WTC11 (cell line): Measurements from ENCODE around the gene TBC1D22A. TPM values are rescaled to one million over a fixed set of nuclear protein-coding genes. Genes with fewer than 3 reads are reported as not detected.

Experiments used
- ATAC-seq: fragments of 200-7000 bp; cut with Tn5 transposase; 2 replicates; pipeline ENCODE4 v1.10.0; 2021; ENCODE audit warnings: mild to moderate bottlenecking, moderate library complexity
- CTCF ChIA-PET: fragments of 300-600 bp; sonication (Branson Sonifier 250); formaldehyde crosslinking; loops from one replicate; lab custom pipeline; 2021; ENCODE audit warnings: antibody characterized with exemption; lab: Charles Lee
- POLR2A ChIA-PET: fragments of 350-600 bp; sonication (Branson Sonifier 250); formaldehyde crosslinking; loops from one replicate; lab custom pipeline; 2021; ENCODE audit warnings: antibody characterized with exemption; lab: Charles Lee
- DNase-seq: peaks from one replicate; pipeline ENCODE4 v3.0.0; 2021; ENCODE audit warnings: low spot score
- H3K27ac Mint-ChIP-seq: 2 replicates; pipeline ENCODE4 v1.8.0; 2021; ENCODE audit warnings: mixed read lengths
- H3K27me3 Mint-ChIP-seq: 2 replicates; pipeline ENCODE4 v1.8.0; 2021; ENCODE audit warnings: low read depth, mild to moderate bottlenecking, moderate library complexity, mixed read lengths
- H3K36me3 Mint-ChIP-seq: 2 replicates; pipeline ENCODE4 v1.8.0; 2021; ENCODE audit warnings: mixed read lengths
- H3K4me1 Mint-ChIP-seq: 2 replicates; pipeline ENCODE4 v1.8.0; 2022; ENCODE audit warnings: mixed read lengths
- H3K4me3 Mint-ChIP-seq: 2 replicates; pipeline ENCODE4 v1.8.0; 2021; ENCODE audit warnings: mild to moderate bottlenecking, moderate library complexity, mixed read lengths
- H3K9me3 Mint-ChIP-seq: 2 replicates; pipeline ENCODE4 v1.8.0; 2021; ENCODE audit warnings: mixed read lengths
- FOXK1 ChIP-seq: sonication (generic); formaldehyde crosslinking; IDR thresholded peaks from 2 replicates; pipeline ENCODE4 v1.8.0; 2022; ENCODE audit warnings: mild to moderate bottlenecking, moderate library complexity, missing genetic modification reagents
- MXD4 ChIP-seq: fragments of 250-450 bp; sonication (Bioruptor Pico); IDR thresholded peaks from 2 replicates; pipeline ENCODE4 v1.8.0; 2021; ENCODE audit warnings: mild to moderate bottlenecking, moderate library complexity, borderline replicate concordance
- MYBL2 ChIP-seq: sonication (generic); formaldehyde crosslinking; IDR thresholded peaks from 2 replicates; pipeline ENCODE4 v1.8.1; 2023; ENCODE audit warnings: mild to moderate bottlenecking, moderate library complexity, missing genetic modification reagents
- NFE2L1 ChIP-seq: sonication (generic); formaldehyde crosslinking; IDR thresholded peaks from 2 replicates; pipeline ENCODE4 v1.8.1; 2023; ENCODE audit warnings: missing genetic modification reagents
- NR3C1 ChIP-seq: sonication (generic); formaldehyde crosslinking; conservative IDR thresholded peaks from 2 replicates; pipeline ENCODE4 v1.8.1; 2023; ENCODE audit warnings: low read depth, mild to moderate bottlenecking, missing genetic modification reagents
- PRRX2 ChIP-seq: fragments of 250-450 bp; sonication (Bioruptor Pico); IDR thresholded peaks from 2 replicates; pipeline ENCODE4 v1.8.0; 2021; ENCODE audit warnings: mild to moderate bottlenecking
- RORB ChIP-seq: fragments of 250-450 bp; sonication (Bioruptor Pico); IDR thresholded peaks from 2 replicates; pipeline ENCODE4 v1.9.0; 2021; ENCODE audit warnings: mild to moderate bottlenecking
- TEAD1 ChIP-seq: sonication (generic); formaldehyde crosslinking; IDR thresholded peaks from 2 replicates; pipeline ENCODE4 v1.8.0; 2022; ENCODE audit warnings: mild to moderate bottlenecking, missing genetic modification reagents
- ZNF396 ChIP-seq: fragments of 250-450 bp; sonication (Bioruptor Pico); IDR thresholded peaks from 2 replicates; pipeline ENCODE4 v1.8.0; 2021; ENCODE audit warnings: mild to moderate bottlenecking, moderate library complexity, borderline replicate concordance
- total RNA-seq: library from RNA; stranded (reverse); gene quantifications from 3 replicates; pipeline ENCODE4 v1.2.3, GENCODE V29; 2021
- TF ChIP-seq, protein P1 (sequence below): sonication (generic); formaldehyde crosslinking; IDR thresholded peaks from 2 replicates; pipeline ENCODE4 v1.8.1; 2022; ENCODE audit warnings: low read depth, missing genetic modification reagents, borderline replicate concordance
- TF ChIP-seq, protein P2 (sequence below): sonication (generic); formaldehyde crosslinking; IDR thresholded peaks from 2 replicates; pipeline ENCODE4 v1.8.0; 2023; ENCODE audit warnings: mild to moderate bottlenecking, missing genetic modification reagents
- TF ChIP-seq, protein P3 (sequence below): sonication (generic); formaldehyde crosslinking; IDR thresholded peaks from 2 replicates; pipeline ENCODE4 v1.8.0; 2022; ENCODE audit warnings: mild to moderate bottlenecking, missing genetic modification reagents
- TF ChIP-seq, protein P4 (sequence below): sonication (generic); formaldehyde crosslinking; IDR thresholded peaks from 2 replicates; pipeline ENCODE4 v1.8.0; 2023; ENCODE audit warnings: missing genetic modification reagents, mild to moderate bottlenecking, borderline replicate concordance

Gene TBC1D22A
- total RNA-seq, 1 experiment from 2014 or later, result 18.1 TPM

DNA sequence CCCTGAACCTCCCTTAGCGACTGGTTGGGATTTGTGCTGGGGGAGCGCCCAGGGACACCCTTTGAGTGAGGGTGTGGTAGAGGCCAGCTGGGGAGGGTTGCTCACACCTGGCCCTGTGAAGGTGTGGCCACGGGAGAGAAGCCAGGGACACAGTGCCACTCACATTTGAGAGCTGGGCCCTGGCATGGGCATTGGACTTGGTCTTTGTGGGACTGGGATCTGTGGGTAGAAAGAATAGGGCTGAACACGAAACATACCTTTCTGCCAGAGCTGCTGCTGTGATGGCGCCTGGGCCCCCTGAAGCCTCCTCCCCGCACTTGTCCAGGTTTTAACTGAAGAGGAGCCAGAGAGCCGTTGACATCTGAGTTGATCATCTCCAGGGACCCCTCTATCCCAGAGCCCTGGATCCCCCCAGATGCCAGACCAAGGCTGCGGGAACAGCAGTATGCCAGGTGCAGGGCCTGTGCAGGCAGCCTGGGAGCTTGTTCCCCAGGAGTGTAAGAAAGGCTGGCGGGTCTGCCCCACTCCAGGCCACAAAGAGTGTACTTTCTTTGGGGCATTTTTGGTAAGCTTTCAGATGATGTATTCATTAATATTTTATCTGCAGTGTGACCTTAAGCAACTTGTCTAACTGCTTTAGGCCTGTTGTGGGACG, 284.1 kb downstream of the TBC1D22A start (continued):
- TF ChIP-seq NR3C1, result no peak
- TF ChIP-seq NFE2L1 (CRISPR knock-in tag), result no peak
- TF ChIP-seq, protein P1, sequence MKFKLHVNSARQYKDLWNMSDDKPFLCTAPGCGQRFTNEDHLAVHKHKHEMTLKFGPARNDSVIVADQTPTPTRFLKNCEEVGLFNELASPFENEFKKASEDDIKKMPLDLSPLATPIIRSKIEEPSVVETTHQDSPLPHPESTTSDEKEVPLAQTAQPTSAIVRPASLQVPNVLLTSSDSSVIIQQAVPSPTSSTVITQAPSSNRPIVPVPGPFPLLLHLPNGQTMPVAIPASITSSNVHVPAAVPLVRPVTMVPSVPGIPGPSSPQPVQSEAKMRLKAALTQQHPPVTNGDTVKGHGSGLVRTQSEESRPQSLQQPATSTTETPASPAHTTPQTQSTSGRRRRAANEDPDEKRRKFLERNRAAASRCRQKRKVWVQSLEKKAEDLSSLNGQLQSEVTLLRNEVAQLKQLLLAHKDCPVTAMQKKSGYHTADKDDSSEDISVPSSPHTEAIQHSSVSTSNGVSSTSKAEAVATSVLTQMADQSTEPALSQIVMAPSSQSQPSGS, result no peak
- TF ChIP-seq, protein P2, sequence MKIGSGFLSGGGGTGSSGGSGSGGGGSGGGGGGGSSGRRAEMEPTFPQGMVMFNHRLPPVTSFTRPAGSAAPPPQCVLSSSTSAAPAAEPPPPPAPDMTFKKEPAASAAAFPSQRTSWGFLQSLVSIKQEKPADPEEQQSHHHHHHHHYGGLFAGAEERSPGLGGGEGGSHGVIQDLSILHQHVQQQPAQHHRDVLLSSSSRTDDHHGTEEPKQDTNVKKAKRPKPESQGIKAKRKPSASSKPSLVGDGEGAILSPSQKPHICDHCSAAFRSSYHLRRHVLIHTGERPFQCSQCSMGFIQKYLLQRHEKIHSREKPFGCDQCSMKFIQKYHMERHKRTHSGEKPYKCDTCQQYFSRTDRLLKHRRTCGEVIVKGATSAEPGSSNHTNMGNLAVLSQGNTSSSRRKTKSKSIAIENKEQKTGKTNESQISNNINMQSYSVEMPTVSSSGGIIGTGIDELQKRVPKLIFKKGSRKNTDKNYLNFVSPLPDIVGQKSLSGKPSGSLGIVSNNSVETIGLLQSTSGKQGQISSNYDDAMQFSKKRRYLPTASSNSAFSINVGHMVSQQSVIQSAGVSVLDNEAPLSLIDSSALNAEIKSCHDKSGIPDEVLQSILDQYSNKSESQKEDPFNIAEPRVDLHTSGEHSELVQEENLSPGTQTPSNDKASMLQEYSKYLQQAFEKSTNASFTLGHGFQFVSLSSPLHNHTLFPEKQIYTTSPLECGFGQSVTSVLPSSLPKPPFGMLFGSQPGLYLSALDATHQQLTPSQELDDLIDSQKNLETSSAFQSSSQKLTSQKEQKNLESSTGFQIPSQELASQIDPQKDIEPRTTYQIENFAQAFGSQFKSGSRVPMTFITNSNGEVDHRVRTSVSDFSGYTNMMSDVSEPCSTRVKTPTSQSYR (CRISPR knock-in tag), result no peak

DNA sequence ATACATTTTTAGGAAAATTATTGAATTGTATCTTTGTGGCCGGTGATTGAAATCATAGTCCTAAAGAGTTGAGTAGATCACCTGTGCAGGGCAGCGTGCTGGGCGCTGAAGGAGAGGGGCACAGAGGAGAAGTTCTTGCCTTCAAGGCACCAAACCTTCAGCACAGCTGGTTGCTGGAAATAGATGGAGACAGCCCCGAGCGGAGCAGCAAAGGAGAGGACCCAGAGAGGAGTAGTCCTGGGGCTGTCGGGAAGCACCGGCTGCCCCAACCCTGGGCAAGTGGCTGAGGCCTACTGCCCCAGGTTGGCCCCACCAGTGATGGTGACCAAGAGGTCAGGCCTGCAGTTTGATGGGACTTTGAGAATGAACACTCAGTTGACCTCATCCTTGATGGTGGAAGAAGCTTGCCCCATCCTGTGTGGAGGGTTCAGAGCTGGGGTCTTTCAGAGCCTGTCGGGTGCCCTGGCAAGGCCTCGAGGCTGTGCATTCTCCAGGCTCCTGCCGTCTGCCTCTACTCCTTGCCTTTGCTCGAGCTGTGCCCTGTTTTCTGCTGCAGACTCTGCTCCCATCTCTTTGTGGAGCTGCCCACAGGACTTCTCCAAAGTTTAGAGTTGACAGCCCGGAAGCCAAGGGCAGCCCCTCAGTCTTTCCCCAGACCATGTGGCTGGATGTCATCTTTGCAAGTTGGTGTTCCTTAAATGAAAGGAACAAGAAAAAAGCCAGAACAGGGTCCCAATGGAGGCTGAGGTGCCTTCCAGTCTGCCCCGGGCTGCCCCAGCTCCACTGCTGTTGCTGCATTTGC, 285.1 kb downstream of the TBC1D22A start:
- ATAC-seq (no peak), DNase-seq (no peak)
- H3K4me3 Mint-ChIP-seq, result no peak overlapping the region
- POLR2A ChIA-PET, result no interaction called here
- no peaks in the 10 kb centered on the region for H3K9me3 Mint-ChIP-seq
- CTCF ChIA-PET, result no interaction called here
- TF ChIP-seq TEAD1 (CRISPR knock-in tag), result no peak
- TF ChIP-seq ZNF396, result no peak
- TF ChIP-seq, protein P3, sequence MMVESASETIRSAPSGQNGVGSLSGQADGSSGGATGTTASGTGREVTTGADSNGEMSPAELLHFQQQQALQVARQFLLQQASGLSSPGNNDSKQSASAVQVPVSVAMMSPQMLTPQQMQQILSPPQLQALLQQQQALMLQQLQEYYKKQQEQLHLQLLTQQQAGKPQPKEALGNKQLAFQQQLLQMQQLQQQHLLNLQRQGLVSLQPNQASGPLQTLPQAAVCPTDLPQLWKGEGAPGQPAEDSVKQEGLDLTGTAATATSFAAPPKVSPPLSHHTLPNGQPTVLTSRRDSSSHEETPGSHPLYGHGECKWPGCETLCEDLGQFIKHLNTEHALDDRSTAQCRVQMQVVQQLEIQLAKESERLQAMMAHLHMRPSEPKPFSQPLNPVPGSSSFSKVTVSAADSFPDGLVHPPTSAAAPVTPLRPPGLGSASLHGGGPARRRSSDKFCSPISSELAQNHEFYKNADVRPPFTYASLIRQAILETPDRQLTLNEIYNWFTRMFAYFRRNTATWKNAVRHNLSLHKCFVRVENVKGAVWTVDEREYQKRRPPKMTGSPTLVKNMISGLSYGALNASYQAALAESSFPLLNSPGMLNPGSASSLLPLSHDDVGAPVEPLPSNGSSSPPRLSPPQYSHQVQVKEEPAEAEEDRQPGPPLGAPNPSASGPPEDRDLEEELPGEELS (CRISPR knock-in tag), result no peak
- TF ChIP-seq MXD4 (CRISPR knock-in tag), result no peak
- TF ChIP-seq FOXK1 (CRISPR knock-in tag), result no peak
- H3K27me3 Mint-ChIP-seq, result no peaks in the 10 kb centered on the region
- peaks cover 28% of the 10 kb centered on the region for H3K4me1 Mint-ChIP-seq
- no peaks in the 10 kb centered on the region for H3K36me3 Mint-ChIP-seq
- no peak overlapping the region for H3K27ac Mint-ChIP-seq

DNA sequence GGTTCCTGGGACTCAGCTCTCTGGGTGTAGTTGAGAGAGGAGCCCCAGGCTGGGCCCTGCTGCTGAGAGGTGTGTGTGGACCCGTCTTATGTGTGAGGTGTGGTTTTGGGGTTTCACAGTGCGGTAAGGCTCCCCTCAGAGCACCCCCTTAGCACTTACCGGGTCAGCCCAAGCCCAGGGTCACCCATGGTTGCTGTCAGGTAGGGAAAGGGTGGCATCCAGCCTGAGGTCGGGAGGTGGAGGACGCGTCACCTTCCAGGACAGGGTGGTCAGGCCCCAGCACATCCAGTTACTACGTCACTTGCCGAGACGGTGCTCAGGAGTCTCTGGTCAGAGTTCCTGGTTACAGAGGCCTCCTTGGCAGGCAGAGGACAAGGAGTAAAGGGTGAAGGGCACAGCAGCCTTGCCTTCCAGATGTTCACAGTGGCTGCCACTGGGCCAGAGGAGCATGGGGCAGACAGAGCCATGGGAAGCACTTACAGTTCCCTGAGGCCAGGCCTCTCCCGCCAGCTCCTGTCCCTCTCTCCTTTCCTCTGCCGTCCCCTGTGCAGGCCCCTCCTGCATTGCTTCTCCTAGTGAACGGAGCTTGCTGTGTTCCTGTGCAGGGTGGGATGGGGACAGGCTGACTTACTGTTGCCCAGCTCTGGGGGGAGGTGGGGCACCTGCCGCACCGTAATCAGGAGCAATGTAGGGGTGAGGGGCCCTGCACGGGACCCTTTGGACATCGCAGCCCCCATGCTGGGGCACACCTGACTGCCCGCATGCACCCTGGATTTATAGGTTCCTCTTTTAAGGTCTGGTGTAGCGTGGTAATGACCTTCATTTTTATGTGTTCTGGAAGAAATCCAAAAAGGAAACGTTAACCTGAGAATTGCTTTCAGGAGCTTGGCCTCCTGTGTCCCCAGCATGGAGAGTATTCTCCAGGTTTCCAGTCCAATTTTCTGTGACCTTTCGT, 285.9 kb downstream of the TBC1D22A start:
- ChIA-PET CTCF (interaction anchor here (1.0 kb wide), 1 partner anchor 36 kb away, joined by 3 read pairs; no protein-coding TSS in a partner anchor), POLR2A (no interaction called here)
- TF ChIP-seq, protein P4, sequence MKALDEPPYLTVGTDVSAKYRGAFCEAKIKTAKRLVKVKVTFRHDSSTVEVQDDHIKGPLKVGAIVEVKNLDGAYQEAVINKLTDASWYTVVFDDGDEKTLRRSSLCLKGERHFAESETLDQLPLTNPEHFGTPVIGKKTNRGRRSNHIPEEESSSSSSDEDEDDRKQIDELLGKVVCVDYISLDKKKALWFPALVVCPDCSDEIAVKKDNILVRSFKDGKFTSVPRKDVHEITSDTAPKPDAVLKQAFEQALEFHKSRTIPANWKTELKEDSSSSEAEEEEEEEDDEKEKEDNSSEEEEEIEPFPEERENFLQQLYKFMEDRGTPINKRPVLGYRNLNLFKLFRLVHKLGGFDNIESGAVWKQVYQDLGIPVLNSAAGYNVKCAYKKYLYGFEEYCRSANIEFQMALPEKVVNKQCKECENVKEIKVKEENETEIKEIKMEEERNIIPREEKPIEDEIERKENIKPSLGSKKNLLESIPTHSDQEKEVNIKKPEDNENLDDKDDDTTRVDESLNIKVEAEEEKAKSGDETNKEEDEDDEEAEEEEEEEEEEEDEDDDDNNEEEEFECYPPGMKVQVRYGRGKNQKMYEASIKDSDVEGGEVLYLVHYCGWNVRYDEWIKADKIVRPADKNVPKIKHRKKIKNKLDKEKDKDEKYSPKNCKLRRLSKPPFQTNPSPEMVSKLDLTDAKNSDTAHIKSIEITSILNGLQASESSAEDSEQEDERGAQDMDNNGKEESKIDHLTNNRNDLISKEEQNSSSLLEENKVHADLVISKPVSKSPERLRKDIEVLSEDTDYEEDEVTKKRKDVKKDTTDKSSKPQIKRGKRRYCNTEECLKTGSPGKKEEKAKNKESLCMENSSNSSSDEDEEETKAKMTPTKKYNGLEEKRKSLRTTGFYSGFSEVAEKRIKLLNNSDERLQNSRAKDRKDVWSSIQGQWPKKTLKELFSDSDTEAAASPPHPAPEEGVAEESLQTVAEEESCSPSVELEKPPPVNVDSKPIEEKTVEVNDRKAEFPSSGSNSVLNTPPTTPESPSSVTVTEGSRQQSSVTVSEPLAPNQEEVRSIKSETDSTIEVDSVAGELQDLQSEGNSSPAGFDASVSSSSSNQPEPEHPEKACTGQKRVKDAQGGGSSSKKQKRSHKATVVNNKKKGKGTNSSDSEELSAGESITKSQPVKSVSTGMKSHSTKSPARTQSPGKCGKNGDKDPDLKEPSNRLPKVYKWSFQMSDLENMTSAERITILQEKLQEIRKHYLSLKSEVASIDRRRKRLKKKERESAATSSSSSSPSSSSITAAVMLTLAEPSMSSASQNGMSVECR, result no peak
- TF ChIP-seq RORB (CRISPR knock-in tag) (no peak), PRRX2 (CRISPR knock-in tag) (no peak), MYBL2 (CRISPR knock-in tag) (no peak)
- TF ChIP-seq, protein P1, result no peak
- no peak for ATAC-seq
- H3K27me3 Mint-ChIP-seq, result no peaks in the 10 kb centered on the region
- no peak for DNase-seq
- H3K27ac Mint-ChIP-seq, result 0 out of 2 replicates have a peak overlapping the region, but pooled peaks have one; percentile 63
- H3K4me3 Mint-ChIP-seq, result no peak overlapping the region
- no peaks in the 10 kb centered on the region for H3K9me3 Mint-ChIP-seq
- H3K36me3 Mint-ChIP-seq, result no peaks in the 10 kb centered on the region
- H3K4me1 Mint-ChIP-seq, result peaks cover 23% of the 10 kb centered on the region
